Upper lobe of left lung (tissue), 6 donors: ENCODE data around the gene TCF7L1. TPM values are rescaled to one million over a fixed set of nuclear protein-coding genes. Genes with fewer than 3 reads are reported as not detected.

Source experiments
- ATAC-seq, 2 donors: fragments of 200-7000 bp; cut with Tn5 transposase; one replicate each; pipeline ENCODE4 v1.9.1; 2022; ENCODE audit warnings: mild to moderate bottlenecking in 2 of 2, moderate library complexity in 2 of 2; ENCODE audit not compliant: low FRiP score in 2 of 2
- DNase-seq, 2 donors: peaks; one replicate each; pipeline ENCODE4 v3.0.0-alpha.2; 2019 to 2020
- H3K27ac ChIP-seq, 4 donors: fragments of 200-600 bp; sonication (generic); one replicate each; pipeline ENCODE4 v1.5.1; 2016 to 2019
- H3K27me3 ChIP-seq, 4 donors: fragments of 200-600 bp; sonication (generic); one replicate each; pipeline ENCODE4 v1.5.1; 2017 to 2019
- H3K36me3 ChIP-seq, 4 donors: fragments of 200-600 bp; sonication (generic); one replicate each; pipeline ENCODE4 v1.5.1; 2016 to 2019
- H3K4me1 ChIP-seq, 4 donors: fragments of 200-600 bp; sonication (generic); one replicate each; pipeline ENCODE4 v1.5.1; 2018 to 2019
- H3K4me3 ChIP-seq, 4 donors: fragments of 200-600 bp; sonication (generic); one replicate each; pipeline ENCODE4 v1.5.1; 2017 to 2019; ENCODE audit warnings: mild to moderate bottlenecking in 2 of 4, moderate library complexity in 1 of 4
- H3K9me3 ChIP-seq, 4 donors: fragments of 200-600 bp; sonication (generic); one replicate each; pipeline ENCODE4 v1.5.1; 2018 to 2019
- CTCF ChIP-seq, 6 experiments: fragments of 450-650 bp in 4 of 6; fragments of 200-600 bp in 2 of 6; sonication (generic) in 2 of 6; IDR thresholded peaks; one replicate each; pipeline ENCODE4 v1.5.1; 2016 to 2019; ENCODE audit warnings: antibody characterized with exemption in 6 of 6
- EP300 ChIP-seq, 4 donors: sonication (generic); formaldehyde crosslinking; IDR thresholded peaks; one replicate each; pipeline ENCODE4 v1.5.1; 2017; ENCODE audit warnings: antibody characterized with exemption in 4 of 4, control low read depth in 2 of 4
- POLR2A ChIP-seq, 4 donors: fragments of 450-650 bp; IDR thresholded peaks; one replicate each; pipeline ENCODE4 v1.5.1; 2016 to 2017; ENCODE audit warnings: antibody characterized with exemption in 4 of 4, mild to moderate bottlenecking in 2 of 4
- POLR2AphosphoS5 ChIP-seq, 2 donors: sonication (generic); formaldehyde crosslinking; IDR thresholded peaks; one replicate each; pipeline ENCODE4 v1.5.1; 2017; ENCODE audit warnings: antibody characterized with exemption in 2 of 2
- WGBS, 2 donors: methylation state at CpG; one replicate each; pipeline ENCODE4 v1.1.5; 2017 to 2018; 5-methylcytosine and 5-hydroxymethylcytosine counted together
- total RNA-seq, 6 donors: library from RNA; depleted of rRNA in 4 of 6; stranded (reverse); fragments of >200 nt in 4 of 6; gene quantifications; one replicate each; pipeline versions ENCODE4 v1.1.0 to v1.2.1, GENCODE V29; 2016 to 2021
- donor health status: DM: no; HTN: no; CAD: no; lungs with moderate emphysema.
- donor health status: DM: no; HTN: yes; CAD: no; lungs with severe emphysema.

TCF7L1 gene
- total RNA-seq, 6 donors from 2014 or later, result 7.3 to 18.4 (median 11.2) TPM

GRCh38 chr2:85110991-85111560, 22.1 kb upstream of the TCF7L1 start:
- Histone ChIP-seq H3K36me3 (no peaks in the 10 kb centered on the region), H3K4me3 (no peak overlapping the region), H3K27me3 (no peaks in the 10 kb centered on the region), H3K27ac (no peak overlapping the region), H3K4me1 (no peaks in the 10 kb centered on the region), H3K9me3 (no peaks in the 10 kb centered on the region)
- 91 to 93% methylated on average over 3 of the region's 3 CpGs for WGBS, 2 donors
- ATAC-seq (no peak), DNase-seq (no peak)
- TF ChIP-seq POLR2A (IDR thresholded peaks at IDR 0.05), result no peak
- no peak for TF ChIP-seq EP300 (IDR thresholded peaks at IDR 0.05)
- TF ChIP-seq POLR2AphosphoS5 (IDR thresholded peaks at IDR 0.05), result no peak
- TF ChIP-seq CTCF (IDR thresholded peaks at IDR 0.05), result no peak

GRCh38 chr2:85111819-85112281, 21.3 kb upstream of the TCF7L1 start:
- Histone ChIP-seq H3K9me3 (no peaks in the 10 kb centered on the region), H3K27ac (no peak overlapping the region), H3K27me3 (no peaks in the 10 kb centered on the region), H3K4me3 (no peak overlapping the region), H3K4me1 (no peaks in the 10 kb centered on the region), H3K36me3 (no peaks in the 10 kb centered on the region)
- WGBS, 2 donors, result 83 to 93% methylated on average over 3 of the region's 3 CpGs
- DNase-seq (no peak), ATAC-seq (no peak)
- no peak for TF ChIP-seq EP300 (IDR thresholded peaks at IDR 0.05)
- no peak for TF ChIP-seq CTCF (IDR thresholded peaks at IDR 0.05)
- TF ChIP-seq POLR2A (IDR thresholded peaks at IDR 0.05), result no peak
- TF ChIP-seq POLR2AphosphoS5 (IDR thresholded peaks at IDR 0.05), result no peak

- no peak overlapping the region for H3K27ac ChIP-seq
- TF ChIP-seq POLR2AphosphoS5 (IDR thresholded peaks at IDR 0.05) (no peak), CTCF (IDR thresholded peaks at IDR 0.05) (no peak), EP300 (IDR thresholded peaks at IDR 0.05) (no peak), POLR2A (IDR thresholded peaks at IDR 0.05) (no peak)
- H3K9me3 ChIP-seq, result no peaks in the 10 kb centered on the region
- ATAC-seq (no peak), DNase-seq (no peak)
- no peaks in the 10 kb centered on the region for H3K36me3 ChIP-seq
- H3K4me1 ChIP-seq, result no peaks in the 10 kb centered on the region
- 11 to 50% methylated on average over 2 of the region's 2 CpGs for WGBS, 2 donors
- H3K4me3 ChIP-seq, result no peak overlapping the region
- H3K27me3 ChIP-seq, result no peaks in the 10 kb centered on the region
Observed at GRCh38 chr2:85112906-85113625, 20.1 kb upstream of the TCF7L1 start.

- no peak for TF ChIP-seq POLR2AphosphoS5 (IDR thresholded peaks at IDR 0.05)
- TF ChIP-seq POLR2A (IDR thresholded peaks at IDR 0.05), result no peak
- TF ChIP-seq CTCF (IDR thresholded peaks at IDR 0.05), result no peak
- TF ChIP-seq EP300 (IDR thresholded peaks at IDR 0.05), result no peak
- Histone ChIP-seq H3K27me3 (no peaks in the 10 kb centered on the region), H3K36me3 (no peaks in the 10 kb centered on the region), H3K9me3 (no peaks in the 10 kb centered on the region), H3K27ac (no peak overlapping the region), H3K4me1 (no peaks in the 10 kb centered on the region), H3K4me3 (no peak overlapping the region)
- DNase-seq, result no peak
- ATAC-seq, result no peak
- WGBS, 2 donors, result 77 to 89% methylated on average over 2 of the region's 2 CpGs
Observed at GRCh38 chr2:85114586-85115330, 18.4 kb upstream of the TCF7L1 start.
